ENCODE measurements around the gene YWHAB.

DNA sequence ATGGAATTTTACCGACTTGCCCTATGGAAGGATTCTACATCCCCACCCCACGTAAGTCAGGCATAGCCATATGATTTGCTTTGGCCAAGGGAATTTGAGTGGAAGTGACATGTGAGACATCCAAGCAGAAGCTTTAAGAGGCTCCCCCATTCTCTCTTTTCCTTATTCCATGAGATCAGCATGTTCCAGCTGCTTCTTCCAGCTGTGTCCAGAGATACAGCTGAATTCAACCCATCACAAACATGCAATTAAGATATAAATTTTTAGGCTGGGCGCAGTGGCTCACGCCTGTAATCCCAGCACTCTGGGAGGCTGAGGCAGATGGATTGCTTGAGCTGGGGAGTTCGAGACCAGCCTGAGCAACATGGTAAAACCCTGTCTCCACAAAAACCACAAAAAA is 16.0 kb upstream of the YWHAB start:
- TF ChIP-seq, protein P1, sequence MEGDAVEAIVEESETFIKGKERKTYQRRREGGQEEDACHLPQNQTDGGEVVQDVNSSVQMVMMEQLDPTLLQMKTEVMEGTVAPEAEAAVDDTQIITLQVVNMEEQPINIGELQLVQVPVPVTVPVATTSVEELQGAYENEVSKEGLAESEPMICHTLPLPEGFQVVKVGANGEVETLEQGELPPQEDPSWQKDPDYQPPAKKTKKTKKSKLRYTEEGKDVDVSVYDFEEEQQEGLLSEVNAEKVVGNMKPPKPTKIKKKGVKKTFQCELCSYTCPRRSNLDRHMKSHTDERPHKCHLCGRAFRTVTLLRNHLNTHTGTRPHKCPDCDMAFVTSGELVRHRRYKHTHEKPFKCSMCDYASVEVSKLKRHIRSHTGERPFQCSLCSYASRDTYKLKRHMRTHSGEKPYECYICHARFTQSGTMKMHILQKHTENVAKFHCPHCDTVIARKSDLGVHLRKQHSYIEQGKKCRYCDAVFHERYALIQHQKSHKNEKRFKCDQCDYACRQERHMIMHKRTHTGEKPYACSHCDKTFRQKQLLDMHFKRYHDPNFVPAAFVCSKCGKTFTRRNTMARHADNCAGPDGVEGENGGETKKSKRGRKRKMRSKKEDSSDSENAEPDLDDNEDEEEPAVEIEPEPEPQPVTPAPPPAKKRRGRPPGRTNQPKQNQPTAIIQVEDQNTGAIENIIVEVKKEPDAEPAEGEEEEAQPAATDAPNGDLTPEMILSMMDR (IDR thresholded peaks at IDR 0.05; ENCODE audit: extremely low read depth in 1 of 2, insufficient read depth in 1 of 2, low read depth in 1 of 2, low read length in 2 of 2): no peak
- no peak for TF ChIP-seq EZH2 (IDR thresholded peaks at IDR 0.05; ENCODE audit: borderline replicate concordance, low read depth, low read length, severe bottlenecking)
- TF ChIP-seq POLR2AphosphoS5 (IDR thresholded peaks at IDR 0.05; ENCODE audit: insufficient read depth, low read depth, low read length): no peak
- no peak for TF ChIP-seq GATA2 (IDR thresholded peaks at IDR 0.05; ENCODE audit: insufficient read depth, insufficient read length, low read depth, low read length)
